Ovary (tissue), 9 donors: ENCODE results near the gene OR2H1. TPM values are rescaled to one million over a fixed set of nuclear protein-coding genes. Genes with fewer than 3 reads are reported as not detected.
"Not testable (repeated sequence)": the region's sequence is repeated elsewhere in the genome, so short reads cannot be mapped to it uniquely, and the experiment has no call there.

Experiments
- DNase-seq, 5 donors: peaks; one replicate each; pipeline ENCODE4 v3.0.0-alpha.2; 2019 to 2020
- H3K27ac ChIP-seq, 2 donors: fragments of 200-600 bp; one replicate each; pipeline versions ENCODE4 v1.5.1 to v1.8.0; 2019 to 2022
- H3K27me3 ChIP-seq: fragments of 200-600 bp; one replicate; pipeline ENCODE4 v1.8.0; 2022
- H3K36me3 ChIP-seq: fragments of 200-600 bp; sonication (generic); one replicate; pipeline ENCODE4 v1.5.1; 2019
- H3K4me1 ChIP-seq: one replicate; pipeline ENCODE4 v1.8.1; 2013; ENCODE audit warnings: mild to moderate bottlenecking, moderate library complexity; ENCODE audit not compliant: insufficient read depth
- H3K4me3 ChIP-seq: fragments of 200-600 bp; sonication (generic); one replicate; pipeline ENCODE4 v1.5.1; 2017
- H3K9me3 ChIP-seq, 2 donors: fragments of 200-600 bp in 1 of 2; sonication (generic) in 1 of 2; one replicate each; pipeline versions ENCODE4 v1.5.1 to v1.8.1; 2013 to 2019; ENCODE audit warnings: mild to moderate bottlenecking in 1 of 2, moderate library complexity in 1 of 2
- EP300 ChIP-seq: sonication (generic); formaldehyde crosslinking; IDR thresholded peaks from one replicate; pipeline ENCODE4 v1.6.1; 2017; ENCODE audit warnings: antibody characterized with exemption
- POLR2A ChIP-seq: fragments of 450-650 bp; IDR thresholded peaks from one replicate; pipeline ENCODE4 v1.6.1; 2017; ENCODE audit warnings: antibody characterized with exemption, mild to moderate bottlenecking, moderate library complexity
- WGBS, 3 donors: extraction: QIAGEN DNeasy Blood & Tissue Kit in 1 of 3; methylation state at CpG; one replicate each; pipeline versions ENCODE4 v1.1.5 to v1.1.7; 2013 to 2017; 5-methylcytosine and 5-hydroxymethylcytosine counted together
- intact Hi-C, 4 donors: fragments of 100-400 bp; cut with DNase I; formaldehyde crosslinking; loops; one replicate each; pipeline versions ENCODE4 v1.11.0 to v1.15.1; 2022 to 2023
- polyA plus RNA-seq, 2 donors: library from polyadenylated mRNA; stranded (reverse); fragments of 200-250 nt in 1 of 2; fragments of 350-450 nt in 1 of 2; fragmentation: Illumina TruSeq in 1 of 2; extraction: RNeasy Lipid Tissue Mini Kit (QIAGEN cat#74804) in 1 of 2; gene quantifications; one replicate each; pipeline ENCODE4 v1.2.3, GENCODE V29; 2013 to 2014
- total RNA-seq, 7 donors: library from RNA; depleted of rRNA in 2 of 7; stranded (reverse); fragments of >200 nt in 2 of 7; fragmentation: NEBNext Ultra II Directional in 3 of 7; extraction: Animal tissue kit (Norgen Biotek cat#: 25700) in 3 of 7; gene quantifications; one replicate each; pipeline versions ENCODE4 v1.1.0 to v1.2.4, GENCODE V29; 2016 to 2023
- TF ChIP-seq, protein P1 (sequence below), 3 donors: fragments of 450-650 bp in 2 of 3; fragments of 200-600 bp in 1 of 3; IDR thresholded peaks; one replicate each; pipeline versions ENCODE4 v1.5.1 to v1.8.0; 2016 to 2022; ENCODE audit warnings: antibody characterized with exemption in 3 of 3, mild to moderate bottlenecking in 1 of 3
- donor health status: DM: no; HTN: no; CAD: no; lungs with moderate emphysema.
- donor health status: DM: no; HTN: no; CAD: no.
- donor health status: Bipolar disorder and iron deficiency.
- donor health status: DM: yes; HTN: yes; CAD: no.
- donor health status: DM: no; HTN: no; CAD: no.
- donor health status: DM: yes; HTN: yes; CAD: no.

The OR2H1 gene
- total and polyA plus RNA-seq, 9 donors, result not detected

DNA sequence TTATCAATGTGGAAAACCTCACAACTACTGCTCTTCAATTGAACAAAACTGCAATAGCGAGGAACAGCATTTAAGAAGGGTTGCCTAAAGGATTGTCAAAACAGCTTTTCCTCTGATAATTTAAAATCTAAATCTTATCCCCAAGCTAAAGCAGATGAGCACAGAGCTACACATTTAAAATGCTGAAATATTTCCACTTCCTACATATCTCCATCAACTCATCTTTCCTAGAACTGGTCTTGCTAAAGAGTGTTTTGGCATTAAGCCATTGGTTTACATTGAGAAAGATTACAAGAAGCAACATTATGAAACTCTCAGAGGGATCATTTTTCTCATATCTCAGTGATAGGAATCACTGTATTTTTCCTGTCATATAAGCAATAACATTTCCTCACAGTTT lies 14.2 kb upstream of the OR2H1 start:
- no peaks in the 10 kb centered on the region for H3K4me1 ChIP-seq
- intact Hi-C loops, result no loop called here
- no peaks in the 10 kb centered on the region for H3K9me3 ChIP-seq
- no peaks in the 10 kb centered on the region for H3K36me3 ChIP-seq
- WGBS, 3 donors, result 77 to 92% (median 91%) methylated on average over 1 of the region's 1 CpG
- TF ChIP-seq, protein P1, sequence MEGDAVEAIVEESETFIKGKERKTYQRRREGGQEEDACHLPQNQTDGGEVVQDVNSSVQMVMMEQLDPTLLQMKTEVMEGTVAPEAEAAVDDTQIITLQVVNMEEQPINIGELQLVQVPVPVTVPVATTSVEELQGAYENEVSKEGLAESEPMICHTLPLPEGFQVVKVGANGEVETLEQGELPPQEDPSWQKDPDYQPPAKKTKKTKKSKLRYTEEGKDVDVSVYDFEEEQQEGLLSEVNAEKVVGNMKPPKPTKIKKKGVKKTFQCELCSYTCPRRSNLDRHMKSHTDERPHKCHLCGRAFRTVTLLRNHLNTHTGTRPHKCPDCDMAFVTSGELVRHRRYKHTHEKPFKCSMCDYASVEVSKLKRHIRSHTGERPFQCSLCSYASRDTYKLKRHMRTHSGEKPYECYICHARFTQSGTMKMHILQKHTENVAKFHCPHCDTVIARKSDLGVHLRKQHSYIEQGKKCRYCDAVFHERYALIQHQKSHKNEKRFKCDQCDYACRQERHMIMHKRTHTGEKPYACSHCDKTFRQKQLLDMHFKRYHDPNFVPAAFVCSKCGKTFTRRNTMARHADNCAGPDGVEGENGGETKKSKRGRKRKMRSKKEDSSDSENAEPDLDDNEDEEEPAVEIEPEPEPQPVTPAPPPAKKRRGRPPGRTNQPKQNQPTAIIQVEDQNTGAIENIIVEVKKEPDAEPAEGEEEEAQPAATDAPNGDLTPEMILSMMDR (IDR thresholded peaks at IDR 0.05), result no peak
- TF ChIP-seq EP300, result no peak
- TF ChIP-seq POLR2A, result no peak
- DNase-seq, result no peak
- H3K27ac ChIP-seq, result no peak overlapping the region
- no peak overlapping the region for H3K4me3 ChIP-seq
- no peaks in the 10 kb centered on the region for H3K27me3 ChIP-seq

DNA sequence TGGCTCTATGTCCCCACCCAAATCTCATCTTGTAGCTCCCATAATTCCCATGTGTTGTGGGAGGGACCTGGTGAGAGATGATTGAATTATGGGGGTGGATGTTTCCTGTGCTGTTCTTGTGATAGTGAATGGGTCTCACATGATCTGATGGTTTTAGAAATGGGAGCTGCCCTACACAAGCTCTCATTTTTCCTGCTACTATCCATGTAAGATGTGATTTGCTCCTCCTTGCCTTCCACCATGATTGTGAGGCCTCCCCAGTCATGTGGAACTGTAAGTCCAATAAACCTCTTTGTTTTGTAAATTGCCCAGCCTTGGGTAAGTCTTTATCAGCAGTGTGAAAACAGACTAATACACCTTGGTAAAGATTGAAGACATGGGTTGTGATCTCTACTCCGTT lies 12.9 kb upstream of the OR2H1 start:
- DNase-seq, H3K4me1 ChIP-seq, H3K27ac ChIP-seq, H3K9me3 ChIP-seq, H3K36me3 ChIP-seq, H3K4me3 ChIP-seq, intact Hi-C loops, H3K27me3 ChIP-seq: not testable (repeated sequence)
- 51 to 85% (median 83%) methylated on average over 1 of the region's 1 CpG for WGBS, 3 donors

DNA sequence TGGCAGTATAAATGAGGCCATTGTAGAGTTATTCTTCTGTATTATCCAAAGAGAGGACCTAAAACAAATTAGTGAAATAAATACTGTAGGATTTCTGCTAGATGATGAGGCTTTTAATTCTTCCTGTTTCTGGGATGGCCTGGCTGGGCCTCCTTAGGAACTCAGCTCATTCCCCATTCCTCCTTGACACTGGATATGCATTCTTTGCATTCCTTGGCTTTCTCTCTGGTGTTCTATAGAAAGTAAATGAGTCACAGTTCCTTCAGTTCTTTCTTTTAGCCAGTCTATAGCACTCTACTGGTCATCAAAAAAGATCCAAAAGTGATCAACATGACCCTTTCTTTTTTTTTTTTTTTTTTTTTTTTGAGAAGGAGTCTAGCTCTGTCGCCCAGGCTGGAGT lies 9.3 kb upstream of the OR2H1 start:
- intact Hi-C loops, result no loop called here
- WGBS, 3 donors, result 80 to 94% (median 88%) methylated on average over 1 of the region's 1 CpG
- Histone ChIP-seq H3K27ac (no peak overlapping the region), H3K4me3 (no peak overlapping the region), H3K27me3 (no peaks in the 10 kb centered on the region), H3K4me1 (no peaks in the 10 kb centered on the region), H3K36me3 (no peaks in the 10 kb centered on the region), H3K9me3 (no peaks in the 10 kb centered on the region)
- no peak for DNase-seq
- TF ChIP-seq, protein P1 (IDR thresholded peaks at IDR 0.05), result no peak
- no peak for TF ChIP-seq POLR2A
- TF ChIP-seq EP300, result no peak

DNA sequence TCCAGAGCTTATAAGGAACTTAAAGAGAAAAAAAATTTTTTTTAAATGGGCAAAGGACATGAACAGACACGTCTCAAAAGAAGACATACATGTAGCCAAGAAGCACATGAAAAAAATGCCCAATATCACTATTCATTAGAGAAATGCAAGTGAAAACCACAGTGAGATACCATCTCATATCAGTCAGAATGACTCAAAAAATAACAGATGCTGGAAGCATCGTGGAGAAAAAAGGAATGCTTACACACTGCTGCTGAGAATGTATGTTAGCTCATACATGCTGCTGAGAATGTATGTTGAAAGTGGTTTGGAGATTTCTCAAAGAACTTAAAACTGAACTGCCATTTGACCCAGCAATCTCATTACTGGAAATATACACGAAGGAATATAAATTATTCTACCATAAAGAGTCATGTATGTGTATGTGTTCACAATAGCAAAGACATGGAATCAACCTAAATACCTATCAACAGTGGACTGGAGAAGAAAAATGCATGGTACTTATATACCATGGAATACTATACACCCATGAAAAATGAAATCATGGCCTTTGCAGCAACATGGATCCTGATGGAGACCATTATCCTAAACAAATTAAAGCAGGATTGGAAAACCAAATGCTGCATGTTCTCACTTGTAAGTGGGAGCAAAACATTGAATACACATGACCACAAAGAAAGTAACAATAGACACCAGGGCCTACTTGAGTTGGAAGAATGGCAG lies 5.3 kb upstream of the OR2H1 start:
- H3K27me3 ChIP-seq, result no peaks in the 10 kb centered on the region
- H3K9me3 ChIP-seq, result no peaks in the 10 kb centered on the region
- no peak overlapping the region for H3K27ac ChIP-seq
- intact Hi-C loops, result no loop called here
- no peak overlapping the region for H3K4me3 ChIP-seq
- H3K4me1 ChIP-seq, result no peaks in the 10 kb centered on the region
- H3K36me3 ChIP-seq, result no peaks in the 10 kb centered on the region
- TF ChIP-seq EP300 (no peak), POLR2A (no peak)
- TF ChIP-seq, protein P1 (IDR thresholded peaks at IDR 0.05), result no peak
- DNase-seq, result no peak
- 70 to 83% (median 72%) methylated on average over 3 of the region's 3 CpGs for WGBS, 3 donors

DNA sequence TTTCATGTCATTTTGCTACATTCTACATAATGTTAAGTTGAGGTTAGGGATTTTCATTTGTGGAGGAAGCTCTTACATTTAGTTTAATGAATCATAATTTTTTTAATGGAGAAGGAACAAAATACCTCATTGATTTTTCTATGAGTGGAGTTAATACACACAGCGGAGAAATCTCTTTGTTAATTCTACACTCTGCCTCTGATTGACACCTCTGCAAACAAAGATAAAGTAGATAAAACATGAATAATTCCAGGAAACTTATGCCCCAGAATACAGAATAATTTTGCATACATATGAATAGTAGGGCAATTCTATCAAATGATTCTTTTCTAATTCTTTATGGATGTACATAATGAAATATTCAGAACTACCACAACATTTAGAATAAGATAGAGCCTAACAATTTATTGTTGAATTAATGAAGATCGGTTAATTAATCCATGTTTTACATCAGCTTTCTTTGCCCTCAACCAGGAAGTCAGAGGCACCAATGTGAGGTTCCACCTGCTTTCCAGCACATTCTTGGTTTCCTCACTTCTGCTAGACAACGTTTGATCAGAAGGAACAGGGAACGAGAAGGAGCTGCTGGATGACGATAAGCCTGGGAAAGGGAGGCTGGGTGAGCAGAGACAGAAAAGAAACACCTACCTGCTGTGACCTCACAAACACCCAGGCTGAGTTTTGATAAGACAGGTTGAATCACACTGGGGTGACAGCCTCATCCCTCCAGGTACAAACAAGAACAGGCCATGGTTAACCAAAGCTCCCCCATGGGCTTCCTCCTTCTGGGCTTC lies 4.3 kb downstream of the OR2H1 start:
- Histone ChIP-seq H3K4me3 (no peak overlapping the region), H3K9me3 (no peaks in the 10 kb centered on the region), H3K4me1 (no peaks in the 10 kb centered on the region), H3K27ac (no peak overlapping the region), H3K27me3 (no peaks in the 10 kb centered on the region), H3K36me3 (no peaks in the 10 kb centered on the region)
- 81 to 91% (median 88%) methylated on average over 5 of the region's 5 CpGs for WGBS, 3 donors
- TF ChIP-seq POLR2A (no peak), EP300 (no peak)
- TF ChIP-seq, protein P1 (IDR thresholded peaks at IDR 0.05), result no peak
- intact Hi-C loops, result no loop called here
- DNase-seq, result no peak
